A204.1 (cell line): ENCODE data around the gene CRIM1.

Experiments used
- FAIRE-seq: peaks from 2 replicates; lab custom pipeline; 2012; peaks lifted over from hg19 to GRCh38; lab: Jason Lieb, UNC

CRIM1 gene

DNA sequence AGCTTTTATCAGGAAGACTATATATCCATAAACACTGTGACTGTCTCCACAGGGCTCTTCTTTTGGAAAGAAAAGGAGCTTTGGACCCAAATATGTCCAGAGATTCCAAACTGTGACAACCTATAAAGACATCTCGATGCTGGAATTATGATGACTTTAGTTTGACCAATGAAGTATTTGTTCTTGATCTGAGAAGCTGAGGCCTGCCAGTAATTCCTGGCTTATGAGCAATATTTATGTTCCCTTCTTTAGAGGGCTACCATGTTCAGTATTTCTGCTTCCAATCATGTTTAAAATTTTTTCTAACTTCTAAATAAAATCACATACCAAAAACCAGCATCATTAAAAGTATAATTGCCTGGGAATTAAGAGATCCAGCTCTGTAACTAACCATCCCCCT is 201.3 kb downstream of the CRIM1 start:
- FAIRE-seq: no peak

- FAIRE-seq: no peak
Observed at GRCh38 chr2:36559221-36559942, 203.8 kb downstream of the CRIM1 start.

GRCh38 chr2:36560726-36561125 is 205.1 kb downstream of the CRIM1 start:
- no peak for FAIRE-seq

GRCh38 chr2:36561237-36561944 is 205.8 kb downstream of the CRIM1 start:
- no peak for FAIRE-seq

- FAIRE-seq: peak; percentile 40
Observed at GRCh38 chr2:36562240-36562639, 206.7 kb downstream of the CRIM1 start.

DNA sequence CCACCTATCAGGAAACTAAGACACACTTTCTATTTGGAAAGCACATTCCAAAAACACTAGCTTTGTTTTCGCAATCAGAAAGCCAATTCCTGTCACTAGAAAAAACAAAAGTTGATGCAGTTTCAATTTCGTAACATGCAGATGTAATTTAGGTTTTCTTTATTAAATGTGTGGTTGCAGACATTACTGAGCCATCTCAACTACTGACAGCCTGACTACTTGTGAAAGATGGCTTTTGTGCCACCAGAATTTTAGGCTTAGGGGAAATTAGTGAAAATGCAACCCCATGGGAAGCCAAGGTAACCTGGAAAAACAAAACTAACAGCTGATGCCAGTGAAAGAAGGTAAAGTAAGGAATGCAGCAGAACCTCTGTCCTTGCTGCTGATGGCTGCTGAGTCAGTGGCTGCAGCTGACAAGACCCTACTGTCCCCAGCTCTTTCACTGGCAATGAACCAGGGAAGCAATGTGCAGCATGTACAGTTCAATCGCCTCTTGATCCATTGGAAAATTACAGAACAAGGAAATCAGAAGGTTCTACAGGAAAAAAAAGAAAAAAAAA is 207.5 kb downstream of the CRIM1 start:
- FAIRE-seq: no peak

DNA sequence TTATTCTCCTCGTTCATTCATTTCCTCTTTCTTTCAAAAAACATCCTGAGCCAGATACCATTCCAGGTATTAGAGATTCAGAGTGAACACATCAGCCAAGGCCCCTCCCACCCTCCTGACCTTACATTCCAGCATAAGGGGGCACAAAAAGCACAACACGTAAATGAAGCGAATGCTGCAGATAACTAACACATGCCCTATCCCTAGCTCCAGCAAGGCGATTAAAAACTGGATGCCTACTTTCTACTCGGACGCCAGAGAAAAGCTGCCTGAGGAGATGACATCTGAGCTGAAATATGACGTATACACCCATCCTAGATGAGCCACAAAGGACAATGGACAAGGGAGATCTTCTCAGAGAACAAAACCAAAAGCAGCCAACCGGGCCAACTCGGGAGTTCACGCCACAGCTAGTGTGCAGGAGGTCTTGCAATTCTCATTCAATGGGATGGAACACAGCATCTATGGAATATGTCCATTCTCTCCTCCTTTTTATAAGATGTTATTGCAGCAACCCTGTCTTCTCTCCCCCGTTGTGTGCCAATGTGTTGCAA is 208.9 kb downstream of the CRIM1 start:
- FAIRE-seq: no peak

DNA sequence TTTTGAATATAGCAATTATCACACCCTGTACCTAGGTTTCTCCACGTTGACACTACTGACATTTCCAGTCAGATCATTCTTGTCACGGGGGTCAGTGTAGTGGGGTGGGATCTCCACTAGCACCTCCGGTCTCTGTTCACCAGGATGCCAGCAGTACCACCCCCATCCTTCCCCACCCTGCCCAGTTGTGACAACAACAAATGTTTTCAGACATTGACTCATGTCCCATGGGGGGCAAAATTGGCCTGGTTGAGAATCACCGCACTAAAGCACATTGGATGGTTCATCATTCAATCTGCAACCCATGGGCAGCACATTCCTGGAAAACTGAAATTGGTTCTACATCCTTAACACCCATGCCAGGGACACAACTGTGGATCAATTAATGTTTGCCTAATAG is 210.1 kb downstream of the CRIM1 start:
- FAIRE-seq: no peak

GRCh38 chr2:36566887-36567286 is 211.3 kb downstream of the CRIM1 start:
- no peak for FAIRE-seq

DNA sequence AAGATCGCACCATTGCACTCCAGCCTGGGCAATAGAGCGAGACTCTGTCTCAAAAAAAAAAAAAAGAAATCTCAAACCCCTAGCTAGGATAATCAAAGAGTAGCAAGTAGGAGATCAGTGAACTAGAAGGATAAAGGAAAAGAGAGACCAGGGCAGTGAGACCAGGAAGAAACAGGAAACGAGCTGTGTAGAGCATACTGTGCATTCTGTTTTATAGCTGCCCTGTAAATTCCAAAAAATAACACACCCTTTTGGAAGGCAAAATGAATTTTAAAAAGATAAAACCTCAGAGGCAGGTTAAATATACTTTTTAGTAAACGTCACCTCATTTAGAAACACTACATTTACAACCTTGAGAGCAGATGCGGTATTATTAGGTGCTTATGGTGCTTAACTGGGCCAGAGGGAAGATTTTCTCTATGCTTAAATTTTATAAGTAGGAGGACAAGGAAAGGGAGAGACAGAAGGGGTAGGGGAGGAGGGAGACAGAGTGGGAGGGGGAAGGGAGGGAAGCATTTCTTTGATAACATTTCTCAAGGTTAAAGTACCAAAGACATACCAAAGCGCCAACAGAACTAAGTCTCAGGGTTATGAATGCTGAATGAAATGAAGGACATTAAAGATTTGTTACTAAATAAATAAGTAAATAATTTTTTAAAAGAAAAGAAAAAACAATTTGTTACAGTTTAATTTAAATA is 212.3 kb downstream of the CRIM1 start:
- no peak for FAIRE-seq

GRCh38 chr2:36568516-36569246 is 213.1 kb downstream of the CRIM1 start:
- no peak for FAIRE-seq

GRCh38 chr2:36569267-36569856 is 213.8 kb downstream of the CRIM1 start:
- FAIRE-seq: no peak

GRCh38 chr2:36570416-36570815 is 214.8 kb downstream of the CRIM1 start:
- FAIRE-seq: no peak

GRCh38 chr2:36572054-36572718 is 216.6 kb downstream of the CRIM1 start:
- FAIRE-seq: no peak

DNA sequence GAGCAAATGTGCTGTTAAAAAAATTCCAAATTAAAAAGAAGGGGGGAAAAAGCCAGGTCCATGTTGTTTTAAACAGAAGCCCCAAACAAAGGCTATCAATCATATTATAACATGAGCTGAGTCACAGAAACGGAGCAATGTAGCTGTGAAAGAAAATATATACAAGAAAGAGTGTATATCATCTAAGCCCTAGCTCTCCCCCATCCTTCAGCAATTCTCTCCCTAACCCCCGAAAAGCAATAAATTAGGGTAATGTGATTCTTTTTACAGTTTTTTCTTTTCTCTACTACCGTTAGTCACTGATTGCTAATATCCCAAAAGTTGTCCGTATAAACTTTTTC is 217.1 kb downstream of the CRIM1 start:
- FAIRE-seq: no peak

DNA sequence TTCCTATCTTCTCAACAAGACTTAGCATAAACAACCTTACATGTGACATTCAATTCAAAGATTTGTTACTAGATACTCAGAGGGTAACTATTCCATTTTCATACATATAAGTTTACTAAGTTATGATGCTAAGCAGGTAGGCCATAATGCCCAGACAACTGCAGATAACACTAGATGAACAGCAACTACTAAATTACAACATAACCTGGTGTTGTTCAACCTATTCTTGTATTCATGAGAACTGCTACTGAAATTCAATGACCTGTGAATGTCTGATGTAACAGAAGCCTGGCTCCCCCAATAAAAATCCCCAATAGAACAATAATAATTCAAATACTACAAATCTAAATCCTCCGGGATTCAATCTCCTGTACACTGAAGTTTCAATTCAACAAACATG is 217.6 kb downstream of the CRIM1 start:
- FAIRE-seq: no peak

GRCh38 chr2:36574560-36574959 is 219.0 kb downstream of the CRIM1 start:
- no peak for FAIRE-seq

DNA sequence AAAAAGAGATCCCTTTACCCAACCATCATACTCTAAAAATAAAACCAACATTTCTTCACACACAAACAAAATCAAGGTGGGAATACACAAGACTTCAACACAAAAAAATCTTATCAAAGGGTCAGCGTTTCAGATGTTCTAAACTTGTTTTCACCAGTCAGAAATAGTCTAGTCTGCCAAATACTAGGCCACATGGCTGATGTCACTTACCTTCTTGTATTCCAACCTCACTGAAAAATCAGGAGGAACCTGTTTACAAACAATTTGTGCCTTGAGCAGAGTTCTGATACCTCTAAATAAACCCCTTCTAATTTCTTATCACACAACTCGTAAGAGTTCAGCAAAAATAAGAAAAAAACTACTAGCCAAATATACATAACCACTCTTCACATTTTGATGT is 222.3 kb downstream of the CRIM1 start:
- FAIRE-seq: no peak

GRCh38 chr2:36578343-36579296 is 223.0 kb downstream of the CRIM1 start:
- no peak for FAIRE-seq

GRCh38 chr2:36579297-36579664 is 223.7 kb downstream of the CRIM1 start:
- no peak for FAIRE-seq
